HEK293T (cell line): ENCODE results near the gene PROZ.

Experiments used
- ARNT ChIP-seq: fragments of 450-650 bp; IDR thresholded peaks from 2 replicates; pipeline ENCODE4 v1.6.1; 2017; ENCODE audit warnings: mild to moderate bottlenecking
- BHLHE40 ChIP-seq: fragments of 450-650 bp; IDR thresholded peaks from 2 replicates; pipeline ENCODE4 v1.6.1; 2016; ENCODE audit warnings: mild to moderate bottlenecking, moderate library complexity, borderline replicate concordance
- CTBP1 ChIP-seq: fragments of 450-650 bp; IDR thresholded peaks from 2 replicates; pipeline ENCODE4 v1.6.1; 2016; ENCODE audit warnings: borderline replicate concordance
- FOXK2 ChIP-seq: fragments of 450-650 bp; IDR thresholded peaks from 2 replicates; pipeline ENCODE4 v1.6.1; 2016; ENCODE audit warnings: mild to moderate bottlenecking
- FOXM1 ChIP-seq: fragments of 450-650 bp; IDR thresholded peaks from 2 replicates; pipeline ENCODE4 v1.6.1; 2017; ENCODE audit warnings: mild to moderate bottlenecking, borderline replicate concordance
- PKNOX1 ChIP-seq: fragments of 450-650 bp; IDR thresholded peaks from 2 replicates; pipeline ENCODE4 v1.6.1; 2016
- SP1 ChIP-seq: fragments of 450-650 bp; IDR thresholded peaks from 2 replicates; pipeline ENCODE4 v1.6.1; 2017

DNA sequence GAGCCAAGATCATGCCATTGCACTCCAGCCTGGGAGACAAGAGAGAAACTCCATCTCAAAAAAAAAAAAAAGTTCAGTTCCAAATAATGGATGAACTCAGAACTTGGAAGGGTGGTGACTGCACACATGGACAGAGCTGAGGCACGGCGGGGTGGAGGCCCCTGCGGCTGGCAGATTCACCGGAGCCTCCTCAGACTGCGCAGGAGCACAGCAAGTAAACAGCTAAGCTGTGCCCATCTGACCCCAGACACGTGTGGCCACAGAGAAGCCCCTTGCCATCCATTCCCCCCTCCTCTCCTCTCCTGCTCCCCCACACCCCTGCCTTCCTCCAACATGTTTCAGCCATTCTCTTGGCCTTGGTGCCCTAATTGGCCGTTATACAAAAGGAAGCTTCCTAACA is 15.6 kb upstream of the PROZ start:
- TF ChIP-seq CTBP1 = no peak
- TF ChIP-seq BHLHE40 = no peak
- TF ChIP-seq SP1 = no peak
- TF ChIP-seq PKNOX1 = no peak
- no peak for TF ChIP-seq FOXM1
- no peak for TF ChIP-seq FOXK2
- TF ChIP-seq ARNT = no peak
